Measurements from ENCODE around the gene TTC7B. TPM values are rescaled to one million over a fixed set of nuclear protein-coding genes. Genes with fewer than 3 reads are reported as not detected.

Gene TTC7B
- total and polyA plus RNA-seq, 2 of the 8 experiments (the other 6 are each of a cell fraction or from before 2014, with no cell fraction given) = 23.7 to 34.0 TPM

- H2BK5ac ChIP-seq (ENCODE audit: low read depth, low read length) = no peak overlapping the region
- H3K36me3 ChIP-seq (ENCODE audit: control insufficient read depth in 2 of 4, insufficient read depth in 4 of 4, low read length in 3 of 4) = no peaks in the 10 kb centered on the region
- H3K27ac ChIP-seq (ENCODE audit: low read depth, low read length) = no peak overlapping the region
- H3K23me2 ChIP-seq (ENCODE audit: low read depth, low read length) = no peaks in the 10 kb centered on the region
- H3K79me1 ChIP-seq (ENCODE audit: low read depth, low read length) = no peaks in the 10 kb centered on the region
- H3K4me1 ChIP-seq (replicated peaks in 1 of 4; ENCODE audit: control insufficient read depth in 3 of 4, insufficient read depth in 4 of 4, low read length in 3 of 4) = peaks cover 0 to 11% (median 4%) of the 10 kb centered on the region in 4 experiments; a peak in 6 of 7 replicates
- 81% methylated on average over 4 of the region's 4 CpGs; no CpG with 5 or more reads in 1 of the 2 experiments for WGBS, 2 experiments (ENCODE audit: extremely low coverage in 1 of 2, insufficient coverage in 1 of 2, insufficient read length in 1 of 2, insufficient replicate concordance in 2 of 2, low coverage in 1 of 2, low lambda C conversion rate in 2 of 2, missing lambda C conversion rate in 1 of 2)
- no peak overlapping the region for H2BK20ac ChIP-seq (ENCODE audit: low read length)
- TF ChIP-seq EP300 (IDR thresholded peaks at IDR 0.05; ENCODE audit: borderline replicate concordance in 1 of 2, low read depth in 2 of 2, low read length in 2 of 2) (no peak), YY1 (IDR thresholded peaks at IDR 0.05; ENCODE audit: low read depth, low read length) (peak; percentile 74; the same call in 1 of the 2 replicates), RAD21 (IDR thresholded peaks at IDR 0.05 in 1 of 2, conservative IDR thresholded peaks at IDR 0.05 in 1 of 2; ENCODE audit: low read depth in 2 of 2, low read length in 2 of 2) (peak; percentile 44 to 62), CTCF (IDR thresholded peaks at IDR 0.05; ENCODE audit: control extremely low read depth in 1 of 3, insufficient read depth in 1 of 3, low read depth in 1 of 3, low read length in 3 of 3) (peak in 2 of 3 experiments; percentile 68 to 87; a peak in 3 of 4 replicates), TEAD4 (IDR thresholded peaks at IDR 0.05; ENCODE audit: low read depth, low read length) (peak; percentile 74), GTF2F1 (IDR thresholded peaks at IDR 0.05; ENCODE audit: borderline replicate concordance, low read depth, low read length) (no peak), CEBPB (IDR thresholded peaks at IDR 0.05; ENCODE audit: low read depth, low read length) (no peak), CHD1 (IDR thresholded peaks at IDR 0.05; ENCODE audit: low read depth, low read length) (no peak), JUN (IDR thresholded peaks at IDR 0.05; ENCODE audit: low read depth, low read length) (no peak)
- H3K27me3 ChIP-seq (replicated peaks in 1 of 4; ENCODE audit: control insufficient read depth in 3 of 4, extremely low read depth in 1 of 4, insufficient read depth in 3 of 4, low read length in 3 of 4) = peaks cover 0 to 4% (median 1%) of the 10 kb centered on the region in 4 experiments; a peak in 3 of 7 replicates
- H3K14ac ChIP-seq (ENCODE audit: insufficient read length) = no peak overlapping the region
- H3K9ac ChIP-seq (replicated peaks in 1 of 4; ENCODE audit: extremely low read depth in 1 of 4, low read depth in 3 of 4, low read length in 3 of 4) = no peak overlapping the region
- H2BK12ac ChIP-seq (ENCODE audit: low read depth, low read length) = no peak overlapping the region; the same call in 1 of the 2 replicates
- H3K79me2 ChIP-seq (ENCODE audit: control insufficient read depth in 1 of 2, insufficient read depth in 2 of 2, low read length in 2 of 2) = no peaks in the 10 kb centered on the region
- H4K91ac ChIP-seq (replicated peaks; ENCODE audit: insufficient read length, low read length) = no peak overlapping the region
- H3K18ac ChIP-seq (ENCODE audit: extremely low read depth, low read length) = no peak overlapping the region
- DNase-seq (ENCODE audit: low read depth in 1 of 2, low spot score in 2 of 2) (peak in 1 of 2 experiments; percentile 51), FAIRE-seq (peak; percentile 91)
- no peaks in the 10 kb centered on the region for H3K9me3 ChIP-seq (ENCODE audit: insufficient read depth in 2 of 2, low read depth in 1 of 2, low read length in 1 of 2)
- CTCF ChIA-PET (ENCODE audit: partially characterized antibody) = interaction anchor here (0.7 to 7.0 kb wide), 32 partner anchors 8 to 503 kb away, joined by 3 to 59 read pairs (median 5); partner anchors contain the start of gene TTC7B
- H3K4ac ChIP-seq (replicated peaks; ENCODE audit: insufficient read length, low read depth, low read length) = no peak overlapping the region
- no peak overlapping the region for H2BK15ac ChIP-seq (ENCODE audit: low read length)
- H4K5ac ChIP-seq (ENCODE audit: insufficient read length, low read depth, low read length) = no peak overlapping the region
- no peak overlapping the region for H2AFZ ChIP-seq (ENCODE audit: low read length)
- H4K20me1 ChIP-seq (replicated peaks in 1 of 2; ENCODE audit: control insufficient read depth in 1 of 2, insufficient read depth in 2 of 2, low read length in 2 of 2) = no peaks in the 10 kb centered on the region
- no peak overlapping the region for H4K8ac ChIP-seq (ENCODE audit: extremely low read depth, insufficient read depth, low read length)
- H3K23ac ChIP-seq (ENCODE audit: insufficient read length) = no peak overlapping the region
- no peak overlapping the region for H3K56ac ChIP-seq (replicated peaks; ENCODE audit: insufficient read length, low read depth, low read length)
- H2BK120ac ChIP-seq (replicated peaks; ENCODE audit: low read depth, low read length) = no peak overlapping the region
- no peak overlapping the region for H3K4me3 ChIP-seq (ENCODE audit: extremely low read depth in 1 of 4, insufficient read depth in 2 of 4, low read depth in 3 of 4, low read length in 4 of 4)
- H3K4me2 ChIP-seq (ENCODE audit: insufficient read depth in 1 of 2, low read depth in 2 of 2, low read length in 2 of 2) = no peak overlapping the region
- POLR2A ChIA-PET (ENCODE audit: partially characterized antibody) = no interaction called here
- H2AK5ac ChIP-seq (ENCODE audit: low read depth, low read length) = no peak overlapping the region
Measured at GRCh38 chr14:90760591-90761316, 55.5 kb downstream of the TTC7B start.
